Right atrium auricular region (tissue), 2 donors: Measurements from ENCODE around the gene KCNIP1. TPM values are rescaled to one million over a fixed set of nuclear protein-coding genes. Genes with fewer than 3 reads are reported as not detected.

Experiments
- DNase-seq: peaks from one replicate; pipeline ENCODE4 v3.0.0-alpha.2; 2019; ENCODE audit warnings: low spot score
- H3K27ac ChIP-seq, 2 donors: fragments of 200-600 bp; sonication (generic); 1 replicate in 1 of 2; 2 replicates in 1 of 2; pipeline ENCODE4 v1.5.1; 2016 to 2019
- H3K27me3 ChIP-seq, 2 donors: fragments of 200-600 bp; sonication (generic); one replicate each; pipeline versions ENCODE4 v1.5.1 to v1.6.0; 2017 to 2019
- H3K36me3 ChIP-seq: fragments of 200-600 bp; sonication (generic); one replicate; pipeline ENCODE4 v1.5.1; 2016
- H3K4me1 ChIP-seq, 2 donors: fragments of 200-600 bp; sonication (generic); one replicate each; pipeline versions ENCODE4 v1.5.1 to v1.6.0; 2017 to 2019
- H3K4me3 ChIP-seq, 2 donors: fragments of 200-600 bp; sonication (generic); 1 replicate in 1 of 2; 2 replicates in 1 of 2; pipeline ENCODE4 v1.5.1; 2017 to 2019; ENCODE audit warnings: mild to moderate bottlenecking in 1 of 2, moderate library complexity in 1 of 2
- H3K9me3 ChIP-seq, 2 donors: fragments of 200-600 bp; sonication (generic); one replicate each; pipeline ENCODE4 v1.5.1; 2019
- CTCF ChIP-seq, 2 donors: fragments of 200-600 bp; sonication (generic); IDR thresholded peaks; one replicate each; pipeline ENCODE4 v1.5.1; 2019; ENCODE audit warnings: antibody characterized with exemption in 2 of 2
- total RNA-seq, 2 donors: library from RNA; depleted of rRNA; stranded (reverse); fragments of >200 nt; gene quantifications; one replicate each; pipeline ENCODE4 v1.1.0, GENCODE V29; 2016

The KCNIP1 gene
- total RNA-seq, 2 donors from 2014 or later: not detected

- H3K36me3 ChIP-seq: no peaks in the 10 kb centered on the region
- H3K4me3 ChIP-seq: no peak overlapping the region
- no peak overlapping the region for H3K27ac ChIP-seq
- peaks cover 0 to 12% of the 10 kb centered on the region in 2 donors for H3K4me1 ChIP-seq
- H3K27me3 ChIP-seq: no peaks in the 10 kb centered on the region
- no peaks in the 10 kb centered on the region for H3K9me3 ChIP-seq
- TF ChIP-seq CTCF (IDR thresholded peaks at IDR 0.05): no peak
- DNase-seq: no peak
Measured at GRCh38 chr5:170553218-170553617, 49.4 kb downstream of the KCNIP1 start.

GRCh38 chr5:170554521-170555267 is 50.9 kb downstream of the KCNIP1 start:
- no peak for DNase-seq

GRCh38 chr5:170557314-170557713 is 53.5 kb downstream of the KCNIP1 start:
- Histone ChIP-seq H3K9me3 (no peaks in the 10 kb centered on the region), H3K36me3 (no peaks in the 10 kb centered on the region), H3K4me3 (no peak overlapping the region), H3K4me1 (peaks cover 0 to 12% of the 10 kb centered on the region in 2 donors), H3K27me3 (no peaks in the 10 kb centered on the region), H3K27ac (no peak overlapping the region)
- no peak for TF ChIP-seq CTCF (IDR thresholded peaks at IDR 0.05)
- DNase-seq: no peak

More at GRCh38 chr5:170554521-170555267, 50.9 kb downstream of the KCNIP1 start:
- no peaks in the 10 kb centered on the region for H3K27me3 ChIP-seq
- no peaks in the 10 kb centered on the region for H3K9me3 ChIP-seq
- no peaks in the 10 kb centered on the region for H3K36me3 ChIP-seq
- H3K4me3 ChIP-seq: no peak overlapping the region
- no peak overlapping the region for H3K27ac ChIP-seq
- peaks cover 0 to 12% of the 10 kb centered on the region in 2 donors for H3K4me1 ChIP-seq
- no peak for TF ChIP-seq CTCF (IDR thresholded peaks at IDR 0.05)

GRCh38 chr5:170559296-170559695 is 55.5 kb downstream of the KCNIP1 start:
- no peak overlapping the region for H3K27ac ChIP-seq
- TF ChIP-seq CTCF (IDR thresholded peaks at IDR 0.05): no peak
- no peaks in the 10 kb centered on the region for H3K4me1 ChIP-seq
- no peaks in the 10 kb centered on the region for H3K9me3 ChIP-seq
- no peaks in the 10 kb centered on the region for H3K36me3 ChIP-seq
- H3K27me3 ChIP-seq: no peaks in the 10 kb centered on the region
- no peak for DNase-seq
- no peak overlapping the region for H3K4me3 ChIP-seq

GRCh38 chr5:170560938-170561337 is 57.1 kb downstream of the KCNIP1 start:
- H3K4me3 ChIP-seq: no peak overlapping the region
- no peaks in the 10 kb centered on the region for H3K4me1 ChIP-seq
- TF ChIP-seq CTCF (IDR thresholded peaks at IDR 0.05): no peak
- DNase-seq: no peak
- H3K27me3 ChIP-seq: no peaks in the 10 kb centered on the region
- H3K9me3 ChIP-seq: no peaks in the 10 kb centered on the region
- H3K27ac ChIP-seq: no peak overlapping the region
- no peaks in the 10 kb centered on the region for H3K36me3 ChIP-seq
